COLO829 (cell line): ENCODE data around the gene ZBTB46.

Experiments
- DNase-seq: peaks from one replicate; pipeline ENCODE4 v3.0.0; 2012; ENCODE audit warnings: low spot score

ZBTB46 gene

GRCh38 chr20:63705232-63706026 lies 125.6 kb downstream of the ZBTB46 start:
- no peak for DNase-seq

GRCh38 chr20:63704749-63705117 lies 126.3 kb downstream of the ZBTB46 start:
- no peak for DNase-seq

- DNase-seq, result no peak
These were observed 126.9 kb downstream of the ZBTB46 start for GRCh38 chr20:63703976-63704748.

GRCh38 chr20:63703471-63703975 lies 127.5 kb downstream of the ZBTB46 start:
- DNase-seq, result no peak

- DNase-seq, result no peak
These were observed 128.2 kb downstream of the ZBTB46 start for GRCh38 chr20:63702751-63703470.

GRCh38 chr20:63702036-63702665 lies 128.9 kb downstream of the ZBTB46 start:
- no peak for DNase-seq

- DNase-seq, result no peak
These were observed 129.6 kb downstream of the ZBTB46 start for GRCh38 chr20:63701329-63702035.

GRCh38 chr20:63701051-63701328 lies 130.1 kb downstream of the ZBTB46 start:
- no peak for DNase-seq

- no peak for DNase-seq
These were observed 130.6 kb downstream of the ZBTB46 start for GRCh38 chr20:63700199-63701050.

DNA sequence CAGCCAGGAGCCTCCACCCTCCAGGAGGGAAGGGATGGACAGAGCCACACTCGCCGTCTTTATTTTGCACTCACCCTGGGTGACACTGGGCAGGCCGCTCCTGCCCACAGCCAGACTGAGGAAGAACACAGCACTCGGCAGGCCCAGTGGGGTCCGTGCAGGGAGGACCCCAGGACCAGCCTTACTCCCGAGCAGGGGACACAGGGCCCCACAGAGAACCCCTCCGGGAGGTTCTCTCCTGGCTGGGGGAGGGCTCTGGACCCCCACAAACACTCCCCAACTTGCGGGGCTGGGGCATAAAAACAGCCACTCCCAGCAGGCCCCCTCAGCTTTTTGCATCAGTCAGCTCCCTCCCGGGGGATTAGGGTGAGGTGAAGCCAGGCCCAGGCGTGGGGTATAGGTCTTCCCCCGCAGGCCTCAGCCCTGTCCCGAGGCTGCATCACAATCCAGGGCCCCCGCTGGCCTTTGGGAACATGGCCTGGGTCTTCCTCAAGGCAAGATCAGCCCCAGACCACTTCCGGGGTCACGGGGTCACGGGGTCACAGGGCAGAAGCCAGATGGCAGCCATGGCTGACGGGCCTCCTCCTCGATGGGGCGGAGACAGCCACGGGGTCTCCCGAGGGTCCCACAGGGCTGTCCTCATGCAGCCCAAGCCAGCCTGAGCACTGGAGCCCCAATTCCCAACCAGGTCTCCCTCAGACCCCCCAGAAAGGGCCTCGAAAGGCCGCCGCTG lies 131.4 kb downstream of the ZBTB46 start:
- DNase-seq, result no peak

- no peak for DNase-seq
These were observed 132.2 kb downstream of the ZBTB46 start for GRCh38 chr20:63698739-63699465.

DNA sequence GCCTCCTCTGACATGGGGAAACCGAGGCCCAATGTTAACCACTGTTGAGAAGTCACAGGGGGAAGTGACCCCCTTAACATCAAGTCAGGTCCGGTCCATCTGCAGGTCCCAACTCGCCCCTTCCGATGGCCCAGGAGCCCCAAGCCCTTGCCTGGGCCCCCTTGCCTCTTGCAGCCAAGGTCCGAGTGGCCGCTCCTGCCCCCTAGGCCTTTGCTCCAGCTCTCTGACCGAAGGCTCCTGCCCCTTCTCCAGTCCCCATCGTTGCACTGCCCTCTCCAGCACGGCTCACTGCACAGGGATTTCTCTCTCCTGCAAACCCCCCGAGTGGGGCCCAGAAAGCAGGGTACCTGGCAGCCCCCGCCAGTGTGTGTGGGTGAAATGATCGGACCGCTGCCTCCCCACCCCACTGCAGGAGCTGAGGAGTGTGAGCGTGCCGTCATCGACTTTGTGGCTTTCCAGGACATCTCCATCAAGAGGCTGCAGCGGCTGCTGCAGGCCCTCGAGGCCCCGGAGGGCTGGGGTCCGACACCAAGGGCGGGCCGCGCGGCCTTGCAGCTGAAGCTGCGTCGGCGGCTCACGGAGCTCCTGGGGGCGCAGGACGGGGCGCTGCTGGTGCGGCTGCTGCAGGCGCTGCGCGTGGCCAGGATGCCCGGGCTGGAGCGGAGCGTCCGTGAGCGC lies 133.1 kb downstream of the ZBTB46 start:
- DNase-seq, result no peak

- no peak for DNase-seq
These were observed 133.7 kb downstream of the ZBTB46 start for GRCh38 chr20:63697357-63697867.

DNA sequence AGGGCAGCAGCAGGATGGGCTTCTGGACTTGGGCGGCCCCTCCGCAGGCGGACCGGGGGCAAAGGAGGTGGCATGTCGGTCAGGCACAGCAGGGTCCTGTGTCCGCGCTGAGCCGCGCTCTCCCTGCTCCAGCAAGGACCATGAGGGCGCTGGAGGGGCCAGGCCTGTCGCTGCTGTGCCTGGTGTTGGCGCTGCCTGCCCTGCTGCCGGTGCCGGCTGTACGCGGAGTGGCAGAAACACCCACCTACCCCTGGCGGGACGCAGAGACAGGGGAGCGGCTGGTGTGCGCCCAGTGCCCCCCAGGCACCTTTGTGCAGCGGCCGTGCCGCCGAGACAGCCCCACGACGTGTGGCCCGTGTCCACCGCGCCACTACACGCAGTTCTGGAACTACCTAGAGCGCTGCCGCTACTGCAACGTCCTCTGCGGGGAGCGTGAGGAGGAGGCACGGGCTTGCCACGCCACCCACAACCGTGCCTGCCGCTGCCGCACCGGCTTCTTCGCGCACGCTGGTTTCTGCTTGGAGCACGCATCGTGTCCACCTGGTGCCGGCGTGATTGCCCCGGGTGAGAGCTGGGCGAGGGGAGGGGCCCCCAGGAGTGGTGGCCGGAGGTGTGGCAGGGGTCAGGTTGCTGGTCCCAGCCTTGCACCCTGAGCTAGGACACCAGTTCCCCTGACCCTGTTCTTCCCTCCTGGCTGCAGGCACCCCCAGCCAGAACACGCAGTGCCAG lies 134.3 kb downstream of the ZBTB46 start, which contains the start of gene TNFRSF6B:
Gene TNFRSF6B, plus strand, starts transcription at position 25 of the 729 bp plus-strand sequence. Its CDS starts 116 bp downstream, at position 141.
- no peak for DNase-seq

DNA sequence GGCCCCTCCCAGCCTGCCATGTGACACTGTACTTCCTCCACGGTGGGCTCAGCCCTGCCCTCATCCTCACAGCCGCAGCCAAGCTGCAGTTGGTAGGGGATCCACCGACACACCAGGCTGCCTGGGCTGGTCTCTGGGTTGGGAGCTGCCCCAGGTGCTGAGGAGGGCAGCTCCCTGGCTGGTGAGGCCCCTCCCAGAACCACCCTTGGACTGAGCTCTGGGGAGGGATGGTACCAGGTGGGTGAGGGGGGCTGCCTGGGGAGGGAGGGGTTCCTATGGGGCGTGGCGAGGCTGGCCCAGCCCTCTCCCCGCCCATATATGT lies 134.8 kb downstream of the ZBTB46 start:
- DNase-seq, result no peak

- DNase-seq, result no peak
These were observed 135.4 kb downstream of the ZBTB46 start for GRCh38 chr20:63695424-63696305.
